Panc1 (cell line): ENCODE results near the gene MAPK4.

Source experiments
- CTCF ChIP-seq: fragments of 450-650 bp; IDR thresholded peaks from 2 replicates; pipeline ENCODE4 v1.5.1; 2017; ENCODE audit warnings: mild to moderate bottlenecking
- POLR2AphosphoS5 ChIP-seq: IDR thresholded peaks from 2 replicates; pipeline ENCODE4 v1.6.1; 2012; ENCODE audit warnings: mild to moderate bottlenecking, low read depth, low read length, moderate library complexity
- REST ChIP-seq, 2 experiments: IDR thresholded peaks; 2 replicates each; pipeline ENCODE4 v1.6.1; 2011 to 2012; ENCODE audit warnings: low read depth in 2 of 2, control low read depth in 1 of 2, low read length in 1 of 2, mild to moderate bottlenecking in 1 of 2, moderate library complexity in 1 of 2; ENCODE audit not compliant: insufficient read depth in 1 of 2
- SIN3A ChIP-seq: IDR thresholded peaks from 2 replicates; pipeline ENCODE4 v1.6.1; 2012; ENCODE audit warnings: low read depth, mild to moderate bottlenecking, low read length, moderate library complexity, borderline replicate concordance; ENCODE audit not compliant: insufficient read depth

- TF ChIP-seq CTCF (no peak), POLR2AphosphoS5 (no peak), SIN3A (no peak), REST (IDR thresholded peaks at IDR 0.05; ENCODE audit: insufficient read depth in 1 of 2, low read depth in 2 of 2, low read length in 1 of 2) (no peak)
These were observed 189.5 kb downstream of the MAPK4 start for GRCh38 chr18:50749421-50749820.
